HCT116 (cell line): ENCODE results near the gene OCA2.

Experiments
- EZH2 ChIP-seq: fragments of 200-600 bp; sonication (generic); IDR thresholded peaks from 2 replicates; pipeline ENCODE4 v1.6.1; 2017; ENCODE audit warnings: antibody characterized with exemption, mixed run types
- EZH2phosphoT487 ChIP-seq: fragments of 200-600 bp; IDR thresholded peaks from 2 replicates; pipeline ENCODE4 v1.6.1; 2018; ENCODE audit warnings: antibody characterized with exemption, borderline replicate concordance
- POLR2A ChIP-seq: IDR thresholded peaks from 2 replicates; pipeline ENCODE4 v1.7.0; 2011; ENCODE audit warnings: borderline replicate concordance; ENCODE audit not compliant: insufficient read depth, insufficient read length; ENCODE audit errors: extremely low read depth
- POLR2AphosphoS5 ChIP-seq: IDR thresholded peaks from 2 replicates; pipeline ENCODE4 v1.6.1; 2011; ENCODE audit warnings: mild to moderate bottlenecking, low read depth, low read length, moderate library complexity
- SIN3A ChIP-seq: IDR thresholded peaks from 2 replicates; pipeline ENCODE4 v1.6.1; 2012; ENCODE audit warnings: low read depth
- TF ChIP-seq, protein P1 (sequence below), 3 experiments: fragments of 200-600 bp in 1 of 3; sonication (generic) in 1 of 3; IDR thresholded peaks in 2 of 3; conservative IDR thresholded peaks in 1 of 3; 2 replicates each; pipeline ENCODE4 v1.5.1; 2012 to 2017; ENCODE audit warnings: low read depth in 2 of 3, low read length in 2 of 3, antibody characterized with exemption in 1 of 3, borderline replicate concordance in 1 of 3, control low read depth in 1 of 3, mild to moderate bottlenecking in 1 of 3, mixed read lengths in 1 of 3, mixed run types in 1 of 3, moderate library complexity in 1 of 3; ENCODE audit not compliant: insufficient read depth in 1 of 3
- TF ChIP-seq, protein P2 (sequence below): IDR thresholded peaks from 2 replicates; pipeline ENCODE4 v1.6.1; 2011; ENCODE audit warnings: mild to moderate bottlenecking, low read length, moderate library complexity; ENCODE audit not compliant: insufficient replicate concordance; ENCODE audit errors: extremely low read depth

DNA sequence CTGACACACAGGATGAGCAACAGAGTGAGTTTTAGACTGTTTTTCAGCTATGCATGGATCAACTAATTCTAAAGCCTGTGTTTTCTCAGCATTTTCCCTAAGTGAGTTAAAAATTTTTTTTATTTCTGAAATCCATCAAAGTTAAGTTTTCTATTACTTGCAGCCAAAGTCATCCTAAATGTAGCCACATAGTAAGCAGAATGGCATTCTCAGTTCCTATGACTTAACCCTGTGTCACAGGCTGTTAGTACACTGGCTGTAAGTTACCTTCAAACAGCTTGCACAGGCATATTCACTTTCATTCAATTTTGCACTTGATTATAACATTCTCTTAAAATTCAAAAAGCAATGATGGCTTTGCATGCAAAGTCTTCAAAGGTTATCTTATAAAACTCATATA, 368.2 kb downstream of the OCA2 start:
- TF ChIP-seq, protein P1, sequence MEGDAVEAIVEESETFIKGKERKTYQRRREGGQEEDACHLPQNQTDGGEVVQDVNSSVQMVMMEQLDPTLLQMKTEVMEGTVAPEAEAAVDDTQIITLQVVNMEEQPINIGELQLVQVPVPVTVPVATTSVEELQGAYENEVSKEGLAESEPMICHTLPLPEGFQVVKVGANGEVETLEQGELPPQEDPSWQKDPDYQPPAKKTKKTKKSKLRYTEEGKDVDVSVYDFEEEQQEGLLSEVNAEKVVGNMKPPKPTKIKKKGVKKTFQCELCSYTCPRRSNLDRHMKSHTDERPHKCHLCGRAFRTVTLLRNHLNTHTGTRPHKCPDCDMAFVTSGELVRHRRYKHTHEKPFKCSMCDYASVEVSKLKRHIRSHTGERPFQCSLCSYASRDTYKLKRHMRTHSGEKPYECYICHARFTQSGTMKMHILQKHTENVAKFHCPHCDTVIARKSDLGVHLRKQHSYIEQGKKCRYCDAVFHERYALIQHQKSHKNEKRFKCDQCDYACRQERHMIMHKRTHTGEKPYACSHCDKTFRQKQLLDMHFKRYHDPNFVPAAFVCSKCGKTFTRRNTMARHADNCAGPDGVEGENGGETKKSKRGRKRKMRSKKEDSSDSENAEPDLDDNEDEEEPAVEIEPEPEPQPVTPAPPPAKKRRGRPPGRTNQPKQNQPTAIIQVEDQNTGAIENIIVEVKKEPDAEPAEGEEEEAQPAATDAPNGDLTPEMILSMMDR (IDR thresholded peaks at IDR 0.05 in 2 of 3, conservative IDR thresholded peaks at IDR 0.05 in 1 of 3; ENCODE audit: borderline replicate concordance in 1 of 3, insufficient read depth in 1 of 3, low read depth in 2 of 3, low read length in 2 of 3), result no peak
- TF ChIP-seq POLR2A, result no peak
- TF ChIP-seq SIN3A, result no peak
- no peak for TF ChIP-seq POLR2AphosphoS5
- no peak for TF ChIP-seq EZH2
- TF ChIP-seq, protein P2, sequence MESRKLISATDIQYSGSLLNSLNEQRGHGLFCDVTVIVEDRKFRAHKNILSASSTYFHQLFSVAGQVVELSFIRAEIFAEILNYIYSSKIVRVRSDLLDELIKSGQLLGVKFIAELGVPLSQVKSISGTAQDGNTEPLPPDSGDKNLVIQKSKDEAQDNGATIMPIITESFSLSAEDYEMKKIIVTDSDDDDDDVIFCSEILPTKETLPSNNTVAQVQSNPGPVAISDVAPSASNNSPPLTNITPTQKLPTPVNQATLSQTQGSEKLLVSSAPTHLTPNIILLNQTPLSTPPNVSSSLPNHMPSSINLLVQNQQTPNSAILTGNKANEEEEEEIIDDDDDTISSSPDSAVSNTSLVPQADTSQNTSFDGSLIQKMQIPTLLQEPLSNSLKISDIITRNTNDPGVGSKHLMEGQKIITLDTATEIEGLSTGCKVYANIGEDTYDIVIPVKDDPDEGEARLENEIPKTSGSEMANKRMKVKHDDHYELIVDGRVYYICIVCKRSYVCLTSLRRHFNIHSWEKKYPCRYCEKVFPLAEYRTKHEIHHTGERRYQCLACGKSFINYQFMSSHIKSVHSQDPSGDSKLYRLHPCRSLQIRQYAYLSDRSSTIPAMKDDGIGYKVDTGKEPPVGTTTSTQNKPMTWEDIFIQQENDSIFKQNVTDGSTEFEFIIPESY, result no peak
- no peak for TF ChIP-seq EZH2phosphoT487
